ENCODE data around the gene TUG1.

TUG1 gene

DNA sequence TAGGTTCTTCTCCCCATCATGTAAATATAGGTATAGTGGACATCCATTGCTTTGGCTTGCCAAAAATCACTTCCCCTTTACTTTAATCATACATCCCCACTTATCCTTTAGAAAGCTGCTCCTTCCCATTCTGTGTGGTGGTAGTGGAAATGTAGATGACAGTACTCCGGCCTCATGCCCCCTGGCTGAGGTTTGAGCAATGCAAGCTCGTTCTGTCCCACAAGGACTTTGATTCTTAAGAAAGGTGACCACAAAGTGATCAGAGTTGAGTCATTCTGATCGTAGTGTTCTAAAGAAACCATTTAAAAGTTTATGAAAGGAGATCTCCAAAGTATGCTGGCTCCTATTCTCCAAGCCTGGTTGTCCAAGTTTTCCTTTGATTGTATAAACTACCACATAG, 10.9 kb downstream of the TUG1 start:
- Histone ChIP-seq H3K4me2 (ENCODE audit: low read depth, low read length) (no peak overlapping the region), H4K20me1 (ENCODE audit: insufficient read depth, low read length) (no peaks in the 10 kb centered on the region), H3K36me3 (replicated peaks; ENCODE audit: insufficient read depth, low read length) (0 out of 2 replicates have a peak, but pooled peaks cover 7% of the 10 kb centered on the region), H3K9me2 (replicated peaks; ENCODE audit: insufficient read depth, low read length) (no peaks in the 10 kb centered on the region), H3K4me3 (ENCODE audit: low read length) (no peak overlapping the region), H3K4me1 (ENCODE audit: low read length) (no peaks in the 10 kb centered on the region), H3K27me3 (replicated peaks; ENCODE audit: insufficient read depth, low read length) (no peaks in the 10 kb centered on the region), H3K27ac (ENCODE audit: low read length) (no peak overlapping the region), H3F3A (ENCODE audit: insufficient read depth, low read length) (no peaks in the 10 kb centered on the region), H3K9ac (ENCODE audit: low read length) (no peak overlapping the region), H3K79me2 (ENCODE audit: low read length) (no peaks in the 10 kb centered on the region), H2AFZ (ENCODE audit: low read length) (no peak overlapping the region), H3K9me3 (replicated peaks; ENCODE audit: insufficient read depth, low read length) (no peaks in the 10 kb centered on the region)
- no peak for DNase-seq
- TF ChIP-seq EZH2phosphoT487 (IDR thresholded peaks at IDR 0.05; ENCODE audit: low read length) (no peak), EZH2 (optimal IDR thresholded peaks at IDR 0.05; ENCODE audit: low read depth, low read length) (no peak)
- TF ChIP-seq, protein P1, sequence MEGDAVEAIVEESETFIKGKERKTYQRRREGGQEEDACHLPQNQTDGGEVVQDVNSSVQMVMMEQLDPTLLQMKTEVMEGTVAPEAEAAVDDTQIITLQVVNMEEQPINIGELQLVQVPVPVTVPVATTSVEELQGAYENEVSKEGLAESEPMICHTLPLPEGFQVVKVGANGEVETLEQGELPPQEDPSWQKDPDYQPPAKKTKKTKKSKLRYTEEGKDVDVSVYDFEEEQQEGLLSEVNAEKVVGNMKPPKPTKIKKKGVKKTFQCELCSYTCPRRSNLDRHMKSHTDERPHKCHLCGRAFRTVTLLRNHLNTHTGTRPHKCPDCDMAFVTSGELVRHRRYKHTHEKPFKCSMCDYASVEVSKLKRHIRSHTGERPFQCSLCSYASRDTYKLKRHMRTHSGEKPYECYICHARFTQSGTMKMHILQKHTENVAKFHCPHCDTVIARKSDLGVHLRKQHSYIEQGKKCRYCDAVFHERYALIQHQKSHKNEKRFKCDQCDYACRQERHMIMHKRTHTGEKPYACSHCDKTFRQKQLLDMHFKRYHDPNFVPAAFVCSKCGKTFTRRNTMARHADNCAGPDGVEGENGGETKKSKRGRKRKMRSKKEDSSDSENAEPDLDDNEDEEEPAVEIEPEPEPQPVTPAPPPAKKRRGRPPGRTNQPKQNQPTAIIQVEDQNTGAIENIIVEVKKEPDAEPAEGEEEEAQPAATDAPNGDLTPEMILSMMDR (IDR thresholded peaks at IDR 0.05; ENCODE audit: low read length), result no peak

DNA sequence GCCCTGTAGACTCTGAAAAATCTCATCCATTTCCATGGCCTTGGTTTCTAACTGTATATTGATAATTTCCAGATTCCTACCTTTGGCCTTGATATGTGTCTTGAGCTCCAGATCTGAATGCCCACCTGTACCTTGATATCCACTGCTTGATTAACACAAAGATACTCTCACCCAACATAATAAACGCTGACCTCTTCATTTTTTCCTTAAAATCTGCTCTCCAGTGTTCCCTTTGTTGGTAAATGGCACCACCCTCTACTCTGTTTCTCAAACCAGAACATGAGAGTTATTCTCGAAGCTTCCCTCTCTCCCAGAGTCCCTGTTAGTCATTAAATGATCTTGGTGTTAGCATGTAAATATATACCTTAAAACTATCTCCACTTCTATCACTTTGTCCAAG, 13.4 kb downstream of the TUG1 start:
- Histone ChIP-seq H3K9me2 (replicated peaks; ENCODE audit: insufficient read depth, low read length) (no peaks in the 10 kb centered on the region), H3K9ac (ENCODE audit: low read length) (no peak overlapping the region), H3K79me2 (ENCODE audit: low read length) (no peaks in the 10 kb centered on the region), H3F3A (ENCODE audit: insufficient read depth, low read length) (no peaks in the 10 kb centered on the region), H3K27me3 (replicated peaks; ENCODE audit: insufficient read depth, low read length) (no peaks in the 10 kb centered on the region), H3K4me1 (ENCODE audit: low read length) (no peaks in the 10 kb centered on the region), H3K9me3 (replicated peaks; ENCODE audit: insufficient read depth, low read length) (no peaks in the 10 kb centered on the region), H3K27ac (ENCODE audit: low read length) (no peak overlapping the region), H3K4me2 (ENCODE audit: low read depth, low read length) (no peak overlapping the region), H2AFZ (ENCODE audit: low read length) (no peak overlapping the region), H3K36me3 (replicated peaks; ENCODE audit: insufficient read depth, low read length) (no peaks in the 10 kb centered on the region), H4K20me1 (ENCODE audit: insufficient read depth, low read length) (no peaks in the 10 kb centered on the region), H3K4me3 (ENCODE audit: low read length) (no peak overlapping the region)
- DNase-seq, result no peak
- TF ChIP-seq, protein P1 (IDR thresholded peaks at IDR 0.05; ENCODE audit: low read length), result no peak
- TF ChIP-seq EZH2 (optimal IDR thresholded peaks at IDR 0.05; ENCODE audit: low read depth, low read length), result no peak
- TF ChIP-seq EZH2phosphoT487 (IDR thresholded peaks at IDR 0.05; ENCODE audit: low read length), result no peak

DNA sequence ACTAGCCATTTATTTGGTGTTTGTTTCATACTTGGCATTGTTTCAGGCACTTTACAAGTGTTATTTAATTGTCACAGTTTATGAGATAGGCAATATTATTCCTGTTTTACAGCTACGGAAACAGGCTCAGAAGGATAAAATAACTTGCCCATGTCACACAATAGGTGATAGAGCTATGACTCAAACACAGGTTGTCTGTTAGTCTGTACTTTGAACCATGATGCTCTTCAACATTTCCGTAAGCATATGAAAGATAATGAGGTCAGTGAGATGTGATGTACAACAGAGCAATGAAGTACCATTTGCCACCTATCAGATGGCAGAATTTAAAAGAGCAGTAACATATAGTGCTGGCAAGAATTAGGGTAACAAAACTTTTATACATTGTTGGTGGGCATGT, 15.3 kb downstream of the TUG1 start:
- DNase-seq, result no peak
- Histone ChIP-seq H3K9me3 (replicated peaks; ENCODE audit: insufficient read depth, low read length) (no peaks in the 10 kb centered on the region), H2AFZ (ENCODE audit: low read length) (no peak overlapping the region), H4K20me1 (ENCODE audit: insufficient read depth, low read length) (no peaks in the 10 kb centered on the region), H3K9me2 (replicated peaks; ENCODE audit: insufficient read depth, low read length) (no peaks in the 10 kb centered on the region), H3K36me3 (replicated peaks; ENCODE audit: insufficient read depth, low read length) (no peaks in the 10 kb centered on the region), H3K27me3 (replicated peaks; ENCODE audit: insufficient read depth, low read length) (no peaks in the 10 kb centered on the region), H3K4me2 (ENCODE audit: low read depth, low read length) (no peak overlapping the region), H3K4me3 (ENCODE audit: low read length) (no peak overlapping the region), H3K27ac (ENCODE audit: low read length) (no peak overlapping the region), H3K79me2 (ENCODE audit: low read length) (no peaks in the 10 kb centered on the region), H3K4me1 (ENCODE audit: low read length) (no peaks in the 10 kb centered on the region), H3F3A (ENCODE audit: insufficient read depth, low read length) (no peaks in the 10 kb centered on the region), H3K9ac (ENCODE audit: low read length) (no peak overlapping the region)
- TF ChIP-seq EZH2 (optimal IDR thresholded peaks at IDR 0.05; ENCODE audit: low read depth, low read length), result no peak
- TF ChIP-seq, protein P1 (IDR thresholded peaks at IDR 0.05; ENCODE audit: low read length), result no peak

Measured in MM.1S (cell line).